GM21447 (cell line): Measurements from ENCODE around the gene TRRAP.

Experiments used
- ATAC-seq: cut with Tn5 transposase; IDR thresholded peaks from one replicate; pipeline ENCODE4 v1.9.1; 2021; ENCODE audit not compliant: unreplicated experiment

The TRRAP gene

DNA sequence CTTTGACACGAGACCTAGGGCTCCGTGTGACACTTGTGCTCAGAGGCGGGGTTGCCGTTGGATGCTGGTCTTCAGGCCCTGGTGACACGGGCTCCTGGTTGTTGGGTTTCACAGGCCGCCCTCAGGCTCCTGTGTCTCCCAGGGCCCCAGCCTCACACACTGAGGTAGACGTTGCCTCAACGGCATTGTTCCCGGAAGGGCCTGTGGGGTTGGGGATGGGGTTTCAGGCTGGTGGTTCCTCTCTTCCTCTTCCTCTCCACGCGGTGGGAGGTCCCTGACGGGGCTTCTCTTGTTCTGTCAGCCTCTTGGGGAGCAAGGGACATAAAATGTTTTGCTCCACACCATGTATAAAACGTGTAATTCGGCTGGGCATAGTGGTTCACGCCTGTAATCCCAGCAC, 125.1 kb downstream of the TRRAP start:
- ATAC-seq = no peak

DNA sequence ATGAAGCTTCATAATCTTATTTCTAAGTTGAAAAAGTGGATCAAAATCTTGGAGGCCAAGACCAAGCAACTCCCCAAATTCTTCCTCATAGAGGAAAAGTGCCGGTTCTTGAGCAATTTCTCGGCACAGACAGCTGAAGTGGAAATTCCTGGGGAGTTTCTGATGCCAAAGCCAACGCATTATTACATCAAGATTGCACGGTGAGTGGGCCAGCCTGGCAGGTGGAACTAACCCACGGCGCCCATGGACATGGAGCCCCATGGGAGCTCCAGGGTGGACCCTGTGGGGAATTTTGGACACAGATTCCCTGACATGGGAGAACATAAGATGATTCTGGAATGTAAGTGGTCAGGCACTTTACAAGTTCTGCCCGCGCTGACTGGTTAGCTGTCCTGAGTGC, 125.9 kb downstream of the TRRAP start:
- no peak for ATAC-seq

DNA sequence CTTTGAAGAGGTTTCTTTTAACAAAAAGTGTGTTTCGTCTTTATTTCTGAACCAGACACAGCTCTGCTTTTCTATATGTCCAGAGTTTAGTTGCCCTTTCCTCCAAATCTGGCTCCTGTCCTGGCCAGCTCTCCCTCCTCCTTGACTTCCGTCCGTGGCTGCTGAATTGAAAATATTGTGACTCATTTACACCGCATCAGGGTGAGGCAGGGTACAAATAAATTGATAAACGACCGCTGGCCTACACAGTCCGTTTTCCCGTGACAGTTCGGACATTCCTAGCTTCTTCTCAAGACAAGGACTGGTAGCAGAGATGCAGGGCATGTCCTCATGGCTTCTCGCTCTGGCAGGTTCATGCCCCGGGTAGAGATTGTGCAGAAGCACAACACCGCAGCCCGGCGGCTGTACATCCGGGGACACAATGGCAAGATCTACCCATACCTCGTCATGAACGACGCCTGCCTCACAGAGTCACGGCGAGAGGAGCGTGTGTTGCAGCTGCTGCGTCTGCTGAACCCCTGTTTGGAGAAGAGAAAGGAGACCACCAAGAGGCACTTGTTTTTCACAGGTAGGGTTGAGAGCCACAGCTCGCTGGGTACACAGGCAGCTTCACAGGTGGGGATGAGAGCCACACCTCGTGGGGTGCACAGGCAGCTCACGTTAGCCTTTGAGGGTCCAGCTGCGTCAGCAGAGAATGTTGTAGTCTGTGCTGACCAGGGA, 126.6 kb downstream of the TRRAP start:
- ATAC-seq = no peak

DNA sequence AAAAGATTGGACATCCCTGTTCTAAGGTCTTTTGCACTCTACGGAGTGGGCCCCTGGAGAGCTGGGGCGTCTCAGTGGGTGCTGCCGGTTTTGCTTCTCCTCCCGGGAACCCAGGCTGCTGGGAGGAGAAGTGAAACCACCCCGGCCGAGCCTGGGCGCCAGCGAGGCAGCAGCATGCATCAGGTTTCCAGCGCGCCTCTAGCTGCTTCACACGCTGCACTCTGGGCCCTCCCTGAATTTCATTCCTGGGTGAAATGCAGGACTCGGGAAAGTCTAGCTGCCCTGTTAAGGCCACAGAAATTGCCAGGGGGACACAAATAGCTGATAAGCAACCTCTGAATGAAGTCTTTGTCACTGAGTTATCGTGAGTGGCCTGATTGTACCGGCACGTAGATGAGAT, 127.4 kb downstream of the TRRAP start:
- ATAC-seq = no peak

DNA sequence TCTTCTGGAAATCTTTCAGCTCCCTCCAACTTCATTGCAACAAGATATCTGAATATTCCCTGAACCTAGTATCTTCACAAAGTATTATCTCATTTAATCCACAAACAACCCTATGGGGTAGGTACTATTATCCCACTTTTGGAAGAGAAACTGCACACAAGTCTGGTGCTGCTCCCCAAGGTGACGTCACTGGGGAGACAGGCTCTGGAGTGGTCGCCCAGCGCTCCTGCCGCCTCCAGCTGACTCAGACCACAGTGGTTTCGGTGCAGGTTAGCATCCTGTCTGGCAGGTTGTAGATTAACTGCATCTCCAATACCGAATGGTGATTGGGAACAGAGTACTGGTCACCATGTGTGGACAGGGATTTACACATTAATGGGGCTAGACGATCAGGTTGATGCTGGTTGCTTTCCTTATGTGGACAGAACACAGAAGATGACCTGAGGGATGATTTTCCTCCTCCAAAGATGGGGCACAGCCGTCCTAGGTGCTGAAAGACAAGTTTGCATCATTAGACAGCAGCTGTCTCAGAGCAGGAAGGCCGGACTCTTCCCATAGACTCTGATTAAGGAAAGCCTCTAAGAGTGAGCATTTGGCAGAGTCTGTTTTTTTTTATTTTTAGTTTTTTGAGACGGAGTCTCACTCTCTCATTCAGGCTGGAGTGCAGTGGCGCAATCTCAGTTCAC, 128.6 kb downstream of the TRRAP start:
- ATAC-seq = no peak

DNA sequence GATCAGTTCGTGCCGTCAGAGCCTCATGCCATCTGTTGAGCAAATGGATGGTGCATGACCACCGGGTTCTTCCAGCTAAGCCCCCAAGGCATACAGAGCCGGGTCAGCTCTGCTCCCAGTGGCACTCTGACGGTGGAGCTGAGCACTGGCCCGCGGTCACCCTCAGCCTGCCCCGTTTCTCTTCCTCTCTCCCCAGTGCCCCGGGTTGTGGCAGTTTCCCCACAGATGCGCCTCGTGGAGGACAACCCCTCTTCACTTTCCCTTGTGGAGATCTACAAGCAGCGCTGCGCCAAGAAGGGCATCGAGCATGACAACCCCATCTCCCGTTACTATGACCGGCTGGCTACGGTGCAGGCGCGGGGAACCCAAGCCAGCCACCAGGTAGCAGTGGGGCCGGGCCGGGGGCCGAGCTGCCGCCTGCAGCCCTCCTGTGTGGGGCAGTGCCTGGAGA, 129.9 kb downstream of the TRRAP start:
- ATAC-seq = no peak

DNA sequence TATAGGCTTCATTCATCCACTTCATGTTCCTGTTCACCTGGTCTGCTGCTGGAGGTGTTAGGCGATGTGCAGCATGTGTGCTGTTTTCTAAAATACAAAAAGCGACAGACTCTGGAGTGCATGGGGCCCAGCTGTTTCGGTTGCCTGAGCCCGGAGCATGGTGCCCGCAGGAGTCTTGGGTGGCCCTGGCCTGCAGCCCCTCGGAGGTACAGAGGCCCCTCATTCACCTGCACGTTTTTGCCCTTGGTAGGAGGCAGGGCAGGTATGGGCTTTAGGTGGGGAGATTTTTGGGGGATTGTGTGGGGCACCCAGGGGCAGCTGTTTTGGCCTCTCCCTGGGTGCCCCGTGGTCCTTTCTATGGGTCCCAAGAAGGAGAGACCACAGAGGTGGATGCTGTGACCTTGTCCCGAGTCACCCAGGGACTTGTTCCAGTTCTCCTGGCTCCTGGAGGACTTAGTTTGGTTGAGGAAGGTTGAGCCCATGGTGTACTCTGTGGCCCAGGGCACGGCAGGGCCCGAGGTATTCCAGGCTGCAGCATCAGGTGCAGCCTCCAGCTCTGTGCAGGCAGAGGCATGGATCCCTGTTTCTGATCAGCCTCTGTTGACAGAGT, 130.7 kb downstream of the TRRAP start:
- no peak for ATAC-seq

DNA sequence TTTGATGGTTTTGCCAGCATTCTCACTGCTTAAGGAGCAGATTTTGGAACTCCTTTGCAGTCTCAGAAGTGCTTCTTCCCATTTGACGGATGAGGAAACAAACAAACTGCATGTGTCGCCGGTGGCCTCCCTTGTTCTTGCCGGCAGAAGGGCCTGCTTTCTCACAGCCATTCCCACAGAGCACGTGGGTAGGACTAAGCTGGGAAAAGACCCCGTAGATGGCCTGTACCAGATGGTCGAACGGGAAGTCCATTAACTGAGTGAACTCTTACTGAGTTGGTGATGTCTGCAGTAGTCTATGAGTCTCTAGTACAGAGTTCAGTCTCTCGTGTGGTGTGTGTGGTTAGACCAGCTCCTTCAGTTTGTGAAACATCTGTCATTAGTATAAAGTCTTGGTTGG, 131.9 kb downstream of the TRRAP start:
- no peak for ATAC-seq

DNA sequence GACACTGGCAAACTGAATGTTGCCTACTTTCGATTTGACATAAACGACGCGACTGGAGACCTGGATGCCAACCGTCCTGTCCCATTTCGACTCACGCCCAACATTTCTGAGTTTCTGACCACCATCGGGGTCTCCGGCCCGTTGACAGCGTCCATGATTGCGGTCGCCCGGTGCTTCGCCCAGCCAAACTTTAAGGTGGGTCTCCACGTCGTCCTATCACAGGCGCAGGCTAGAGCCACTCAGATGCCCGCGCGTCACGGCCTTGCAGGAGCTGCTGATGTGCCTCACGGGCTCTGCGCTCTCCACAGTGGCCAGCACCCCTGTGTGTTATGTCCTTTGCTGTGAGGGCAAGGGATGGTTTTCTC, 133.0 kb downstream of the TRRAP start:
- ATAC-seq = no peak

DNA sequence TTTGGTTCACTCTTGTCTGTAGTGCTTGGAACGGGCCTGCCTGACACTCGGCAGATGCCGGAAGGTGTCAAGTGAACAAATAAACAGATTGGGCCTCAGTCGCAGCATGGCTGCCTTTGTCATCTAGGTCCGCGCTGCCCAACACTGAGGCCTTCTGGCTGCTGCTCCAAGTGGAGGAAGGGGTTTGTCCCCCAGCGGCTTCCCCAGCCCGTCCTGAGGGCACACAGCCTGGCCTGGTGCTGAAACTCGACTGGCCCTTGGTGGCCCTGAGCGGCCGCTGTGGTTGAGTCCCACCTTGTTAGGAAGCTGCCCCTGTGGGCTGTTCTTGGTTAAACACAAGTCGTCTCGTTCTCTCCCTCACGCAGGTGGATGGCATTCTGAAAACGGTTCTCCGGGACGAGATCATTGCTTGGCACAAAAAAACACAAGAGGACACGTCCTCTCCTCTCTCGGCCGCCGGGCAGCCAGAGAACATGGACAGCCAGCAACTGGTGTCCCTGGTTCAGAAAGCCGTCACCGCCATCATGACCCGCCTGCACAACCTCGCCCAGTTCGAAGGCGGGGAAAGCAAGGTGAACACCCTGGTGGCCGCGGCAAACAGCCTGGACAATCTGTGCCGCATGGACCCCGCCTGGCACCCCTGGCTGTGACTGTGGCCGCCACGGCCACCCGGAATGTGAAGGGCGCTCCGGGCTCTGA, 133.5 kb downstream of the TRRAP start:
- ATAC-seq = no peak

DNA sequence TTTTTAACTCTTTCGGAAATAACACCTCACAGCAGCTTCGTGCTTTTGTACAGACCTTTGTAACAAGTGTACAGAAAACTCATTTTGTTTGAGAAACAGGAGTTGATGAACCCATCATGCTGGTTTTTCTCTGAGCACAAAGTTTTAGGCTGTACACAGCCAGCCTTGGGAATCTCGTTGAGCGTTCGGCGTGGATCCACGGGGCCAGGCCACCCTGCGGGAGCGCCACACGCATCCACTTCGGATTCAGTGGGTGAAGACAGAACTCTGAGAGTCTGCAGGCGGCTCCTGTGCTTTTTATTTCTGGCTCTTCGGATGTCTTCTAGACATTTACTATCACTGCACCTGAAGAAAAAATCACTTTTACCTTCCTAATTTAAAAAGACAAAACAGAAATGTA, 134.4 kb downstream of the TRRAP start:
- ATAC-seq = no peak

DNA sequence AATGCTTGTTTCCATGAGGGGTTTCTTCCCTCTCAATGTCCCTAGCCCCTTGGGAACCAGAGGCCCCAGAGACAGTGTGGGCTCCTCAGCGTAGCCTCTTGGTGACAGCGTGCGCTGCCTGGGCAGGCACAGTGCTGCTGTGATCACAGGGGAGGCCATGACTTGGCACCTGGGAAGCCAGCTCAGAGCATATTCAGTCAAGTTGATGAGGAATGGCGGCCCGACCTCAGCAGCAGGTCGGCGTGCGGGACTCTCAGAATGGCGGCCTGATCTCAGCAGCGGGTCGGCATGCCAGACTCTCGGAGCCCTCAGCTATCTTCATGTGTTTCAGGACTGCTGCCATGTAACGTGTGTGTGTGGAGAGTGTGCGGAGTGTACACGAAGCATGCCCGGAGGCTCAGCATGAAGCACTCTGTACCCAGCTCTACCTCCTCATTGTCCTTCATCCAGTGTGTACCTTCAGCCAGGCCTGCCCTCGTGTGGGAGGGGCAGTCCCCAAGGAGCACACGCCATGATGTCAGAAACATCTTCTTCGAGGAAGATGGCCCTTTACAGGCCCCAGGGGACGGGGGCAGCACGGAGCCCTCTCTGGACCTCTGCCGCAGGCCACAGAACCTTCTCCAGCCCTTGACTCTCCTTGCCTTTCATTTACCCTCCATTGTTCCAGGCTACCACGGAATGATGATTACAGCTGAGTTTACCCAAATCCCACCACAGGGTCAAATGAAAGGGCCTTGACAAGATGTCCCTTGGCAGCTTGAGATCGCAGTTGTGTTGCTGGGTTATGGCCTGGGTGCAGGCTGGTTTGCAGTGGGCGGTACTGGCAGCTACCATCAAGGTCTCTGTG, 135.2 kb downstream of the TRRAP start:
- ATAC-seq = no peak

DNA sequence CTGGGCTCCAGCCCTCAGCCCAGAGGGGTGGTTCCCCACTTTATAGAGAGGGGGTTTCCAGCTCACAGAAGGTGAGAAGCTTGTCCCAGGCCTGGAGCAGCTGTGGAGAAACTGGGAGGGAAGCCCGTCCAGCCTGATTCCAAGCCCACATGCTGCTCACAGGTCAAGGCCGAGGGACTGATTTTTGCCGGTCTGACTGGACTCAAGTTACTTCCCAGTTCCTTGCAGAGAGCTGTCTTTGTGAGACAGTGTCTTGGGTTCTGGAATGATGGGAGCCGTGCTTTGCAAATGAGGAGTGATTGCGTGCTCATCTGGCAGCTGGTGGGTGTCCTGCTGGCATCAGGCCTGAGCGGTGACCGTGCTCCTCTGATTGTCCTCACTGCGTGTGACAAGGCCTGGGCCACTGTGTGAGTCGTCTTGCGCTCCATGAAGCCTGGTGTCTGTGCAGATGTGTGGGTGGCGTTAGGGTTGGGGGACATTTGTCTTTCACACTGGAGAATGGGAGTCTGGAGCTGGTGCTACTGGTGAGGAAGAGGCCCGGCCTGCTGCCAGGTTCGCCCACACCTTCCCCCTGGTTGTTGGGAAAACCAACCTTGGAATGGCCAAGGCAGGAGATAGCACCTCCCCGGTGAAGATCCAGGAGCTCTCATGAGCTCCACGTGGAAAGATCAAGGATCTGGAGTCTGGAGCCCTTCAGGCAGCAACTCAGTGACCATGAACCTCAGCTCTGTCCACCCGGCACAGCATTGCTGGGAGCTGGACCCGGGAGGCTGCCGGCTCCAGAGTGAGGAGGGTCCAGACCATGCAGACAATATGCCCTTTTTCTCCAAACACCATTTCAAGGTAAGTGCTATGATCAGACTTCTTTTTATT, 136.0 kb downstream of the TRRAP start:
- no peak for ATAC-seq

DNA sequence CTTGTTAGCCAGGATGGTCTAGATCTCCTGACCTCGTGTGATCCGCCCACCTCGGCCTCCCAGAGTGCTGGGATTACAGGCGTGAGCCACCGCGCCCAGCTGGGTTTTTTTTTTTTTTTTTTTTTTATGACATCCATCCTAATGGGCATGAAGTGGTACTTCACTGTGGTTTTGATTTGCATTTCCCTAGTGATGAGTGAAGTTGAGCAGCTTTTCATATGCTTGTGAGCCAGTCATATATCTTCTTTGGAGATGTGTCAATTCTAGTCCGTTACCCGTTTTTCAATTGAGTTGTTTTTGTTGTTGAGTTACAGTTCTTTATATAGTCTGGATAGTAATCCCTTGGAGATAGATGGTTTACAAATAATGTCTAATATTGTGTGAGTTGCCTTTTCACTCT, 137.9 kb downstream of the TRRAP start:
- no peak for ATAC-seq

DNA sequence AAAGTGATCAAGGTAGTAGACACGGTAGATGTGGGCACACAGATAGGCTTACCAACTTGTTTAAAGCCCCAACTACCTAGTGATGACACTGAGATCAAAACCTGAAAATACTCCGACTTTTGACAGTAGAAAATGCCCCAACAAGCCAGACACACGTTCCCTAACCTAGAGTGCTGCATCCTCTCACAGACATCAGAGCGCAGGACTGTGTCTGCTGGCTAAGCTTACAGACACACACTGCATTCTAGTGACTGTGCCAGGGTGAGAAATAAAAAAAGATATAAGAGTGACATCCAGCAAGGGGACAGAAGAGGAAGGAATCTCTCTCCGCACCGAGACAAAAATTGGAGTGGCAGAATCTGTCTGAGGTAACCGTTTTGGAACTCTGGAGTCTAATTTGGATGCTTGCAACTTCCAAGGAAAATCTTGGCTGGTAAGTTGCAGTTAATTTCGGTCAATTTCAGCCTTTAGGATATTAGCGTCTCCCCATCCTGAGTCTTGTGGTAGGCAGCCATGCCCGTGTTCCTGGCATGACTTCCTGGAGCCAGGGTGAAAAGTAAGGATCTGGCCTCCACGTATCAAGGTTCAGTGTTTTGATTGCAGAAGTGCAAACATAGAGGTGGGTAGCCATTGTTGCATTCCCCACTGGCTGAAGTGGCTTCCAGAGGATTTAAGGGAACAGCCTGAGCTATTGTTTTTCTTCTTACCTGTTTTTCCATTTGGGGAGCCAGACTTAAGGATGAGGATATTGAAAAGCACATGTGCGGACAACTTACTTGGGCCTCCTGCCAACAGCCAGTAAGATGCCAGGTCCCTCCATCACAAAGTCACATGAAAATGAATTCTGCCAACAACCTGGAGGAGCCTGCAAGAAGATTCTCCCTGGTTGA, 141.4 kb downstream of the TRRAP start:
- ATAC-seq = no peak

DNA sequence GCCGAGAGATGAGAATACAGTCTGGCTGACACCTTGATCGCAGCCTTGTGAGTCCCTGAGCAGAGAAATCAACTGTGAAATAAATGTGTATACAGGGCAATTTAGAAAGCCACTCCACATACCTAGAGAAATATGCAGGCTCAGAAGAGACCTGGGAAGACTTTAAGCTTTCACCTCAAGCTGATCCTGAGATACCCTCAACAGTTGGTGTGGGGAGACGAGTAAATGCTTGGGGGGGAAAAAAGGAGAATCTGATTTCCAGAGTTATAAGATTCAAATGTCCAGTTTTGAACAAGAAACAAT, 142.0 kb downstream of the TRRAP start:
- ATAC-seq = no peak

DNA sequence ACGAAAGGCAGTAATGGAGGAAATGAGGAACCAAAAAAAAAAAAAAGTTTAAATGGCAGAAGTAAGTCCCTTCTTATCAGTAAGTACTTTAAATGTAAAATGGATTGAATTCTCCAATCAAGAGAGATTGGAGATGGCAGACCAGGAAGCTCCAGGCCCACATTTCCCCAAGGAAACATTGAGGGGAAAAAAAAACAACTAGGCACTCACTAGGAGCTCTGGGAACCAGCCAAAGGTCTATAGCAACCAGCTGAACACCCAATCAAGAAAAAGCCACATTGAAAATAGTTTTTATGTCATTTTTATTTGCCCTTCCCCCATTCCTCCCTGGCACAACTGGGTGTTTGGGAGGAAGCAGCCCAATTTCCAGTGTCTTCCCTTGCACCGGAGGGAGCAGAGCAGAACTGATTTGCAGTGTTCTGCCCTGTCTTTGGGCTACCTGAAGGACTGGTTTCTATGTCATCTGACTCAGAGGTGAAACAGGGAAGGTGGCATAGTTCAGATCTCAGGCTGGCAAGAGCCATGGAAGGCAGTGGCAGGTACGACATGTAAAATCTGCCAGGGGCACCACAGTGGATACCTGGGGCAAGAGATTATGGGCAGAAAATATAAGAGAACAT, 143.7 kb downstream of the TRRAP start:
- no peak for ATAC-seq

DNA sequence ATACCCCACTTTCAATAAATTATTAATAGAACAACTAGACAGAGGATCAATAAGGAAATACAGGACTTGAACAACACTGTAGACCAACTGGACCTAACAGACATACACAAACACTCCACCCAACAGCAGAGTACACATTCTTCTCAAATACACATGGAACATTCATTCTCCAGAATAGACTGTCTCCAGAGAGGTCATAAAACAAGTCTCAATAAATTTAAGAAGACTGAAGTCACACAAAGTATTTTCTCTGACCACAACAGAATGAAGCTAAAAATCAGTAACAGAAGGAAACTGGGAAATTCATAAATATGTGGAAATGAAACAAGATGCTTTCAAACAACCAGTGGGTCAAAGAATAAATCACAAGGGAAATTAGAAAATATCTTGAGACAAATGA, 145.7 kb downstream of the TRRAP start:
- no peak for ATAC-seq

DNA sequence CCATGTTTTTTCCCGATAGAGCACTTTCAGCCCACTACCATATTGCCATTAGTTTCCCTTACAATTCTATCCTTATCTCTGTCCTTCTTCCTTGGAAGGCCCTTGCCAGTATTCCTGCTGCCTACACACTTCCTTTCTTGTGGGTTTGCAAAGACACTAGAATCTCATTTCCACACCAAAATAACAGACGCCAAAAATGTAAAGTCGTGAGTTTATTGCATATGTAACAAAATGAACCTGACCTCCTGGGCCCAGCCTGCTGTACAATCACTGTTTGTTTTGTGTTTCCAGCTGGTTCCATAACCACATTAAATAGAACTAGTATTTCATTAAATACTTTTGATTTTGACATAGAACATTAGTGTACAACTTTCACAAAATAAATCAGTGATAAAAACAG, 148.9 kb downstream of the TRRAP start:
- no peak for ATAC-seq
